CMK (cell line): ENCODE measurements around the gene SLC13A4.
"Not testable (repeated sequence)": the region's sequence is repeated elsewhere in the genome, so short reads cannot be mapped to it uniquely, and the experiment has no call there.

Source experiments
- DNase-seq: peaks from one replicate; pipeline ENCODE4 v3.0.0-alpha.2; 2010; ENCODE audit warnings: low read depth

SLC13A4 gene

GRCh38 chr7:135748770-135749169, 20.8 kb upstream of the SLC13A4 start, which contains the start of gene FAM180A:
FAM180A (minus strand) TSS chr7:135748813; CDS start chr7:135748580, 233 bp downstream.
- DNase-seq, result no peak

- DNase-seq, result no peak
Measured at GRCh38 chr7:135747366-135747765, 19.4 kb upstream of the SLC13A4 start.

GRCh38 chr7:135745703-135746312, 17.8 kb upstream of the SLC13A4 start:
- no peak for DNase-seq

- no peak for DNase-seq
Measured at GRCh38 chr7:135744938-135745702, 17.1 kb upstream of the SLC13A4 start.

GRCh38 chr7:135743907-135744731, 16.1 kb upstream of the SLC13A4 start:
- DNase-seq, result no peak

- no peak for DNase-seq
Measured at GRCh38 chr7:135742371-135742770, 14.4 kb upstream of the SLC13A4 start.

GRCh38 chr7:135741905-135742304, 13.9 kb upstream of the SLC13A4 start:
- DNase-seq, result no peak

- DNase-seq, result no peak
Measured at GRCh38 chr7:135740889-135741288, 12.9 kb upstream of the SLC13A4 start.

GRCh38 chr7:135737306-135737647, 9.3 kb upstream of the SLC13A4 start:
- not testable (repeated sequence) for DNase-seq

GRCh38 chr7:135736586-135737305, 8.8 kb upstream of the SLC13A4 start:
- DNase-seq, result no peak

- no peak for DNase-seq
Measured at GRCh38 chr7:135734343-135734689, 6.3 kb upstream of the SLC13A4 start.

- DNase-seq, result no peak
Measured at GRCh38 chr7:135733603-135734342, 5.8 kb upstream of the SLC13A4 start.

- no peak for DNase-seq
Measured at GRCh38 chr7:135731131-135731530, 3.1 kb upstream of the SLC13A4 start.

GRCh38 chr7:135729230-135729629, 1.2 kb upstream of the SLC13A4 start:
- DNase-seq, result no peak

GRCh38 chr7:135726911-135727673, 894 bp downstream of the SLC13A4 start:
- no peak for DNase-seq

- no peak for DNase-seq
Measured at GRCh38 chr7:135726276-135726788, 1.7 kb downstream of the SLC13A4 start.

GRCh38 chr7:135723411-135723810, 4.6 kb downstream of the SLC13A4 start:
- DNase-seq, result no peak

- no peak for DNase-seq
Measured at GRCh38 chr7:135721198-135721820, 6.7 kb downstream of the SLC13A4 start.

GRCh38 chr7:135719688-135720087, 8.3 kb downstream of the SLC13A4 start:
- DNase-seq, result no peak

GRCh38 chr7:135718794-135719437, 9.1 kb downstream of the SLC13A4 start:
- no peak for DNase-seq
